Measurements from ENCODE around the gene GUCA1A.
A peak's percentile ranks its signal among the peaks of the same experiment; 100 is the strongest.
"Not testable (repeated sequence)": the region's sequence is repeated elsewhere in the genome, so short reads cannot be mapped to it uniquely, and the experiment has no call there.

Gene GUCA1A

GRCh38 chr6:42197555-42198362 is 24.6 kb downstream of the GUCA1A start:
- DNase-seq (ENCODE audit: extremely low read depth, low read depth) = peak; percentile 25
- no peak overlapping the region for H3K4me3 ChIP-seq (replicated peaks; ENCODE audit: low read depth, low read length)
- TF ChIP-seq CTCF (IDR thresholded peaks at IDR 0.05; ENCODE audit: low read depth, low read length, missing control alignments) = no peak

GRCh38 chr6:42199106-42199981 is 26.2 kb downstream of the GUCA1A start:
- no peak overlapping the region for H3K4me3 ChIP-seq (replicated peaks; ENCODE audit: low read depth, low read length)
- peak; percentile 35 for DNase-seq (ENCODE audit: extremely low read depth, low read depth)

GRCh38 chr6:42200035-42200434 is 26.9 kb downstream of the GUCA1A start:
- H3K4me3 ChIP-seq (replicated peaks; ENCODE audit: low read depth, low read length) = no peak overlapping the region
- peak; percentile 71 for DNase-seq (ENCODE audit: extremely low read depth, low read depth)
- TF ChIP-seq CTCF (IDR thresholded peaks at IDR 0.05; ENCODE audit: low read depth, low read length, missing control alignments) = no peak

More at GRCh38 chr6:42199106-42199981, 26.2 kb downstream of the GUCA1A start:
- TF ChIP-seq CTCF (IDR thresholded peaks at IDR 0.05; ENCODE audit: low read depth, low read length, missing control alignments) = no peak

- no peak overlapping the region for H3K4me3 ChIP-seq (replicated peaks; ENCODE audit: low read depth, low read length)
- TF ChIP-seq CTCF (IDR thresholded peaks at IDR 0.05; ENCODE audit: low read depth, low read length, missing control alignments) = no peak
- DNase-seq (ENCODE audit: extremely low read depth, low read depth) = no peak
Observed at GRCh38 chr6:42201382-42201781, 28.2 kb downstream of the GUCA1A start.

- not testable (repeated sequence) for DNase-seq (ENCODE audit: extremely low read depth, low read depth)
Observed at GRCh38 chr6:42202131-42202915, 29.2 kb downstream of the GUCA1A start.

GRCh38 chr6:42203183-42203582 is 30.0 kb downstream of the GUCA1A start:
- no peak for TF ChIP-seq CTCF (IDR thresholded peaks at IDR 0.05; ENCODE audit: low read depth, low read length, missing control alignments)
- H3K4me3 ChIP-seq (replicated peaks; ENCODE audit: low read depth, low read length) = no peak overlapping the region
- DNase-seq (ENCODE audit: extremely low read depth, low read depth) = no peak

More at GRCh38 chr6:42202131-42202915, 29.2 kb downstream of the GUCA1A start:
- not testable (repeated sequence) for H3K4me3 ChIP-seq (replicated peaks; ENCODE audit: low read depth, low read length)

All from HFF-Myc (cell line).